ENCODE results near the gene SFXN5.
"Not testable (repeated sequence)": the region's sequence is repeated elsewhere in the genome, so short reads cannot be mapped to it uniquely, and the experiment has no call there.

The SFXN5 gene

DNA sequence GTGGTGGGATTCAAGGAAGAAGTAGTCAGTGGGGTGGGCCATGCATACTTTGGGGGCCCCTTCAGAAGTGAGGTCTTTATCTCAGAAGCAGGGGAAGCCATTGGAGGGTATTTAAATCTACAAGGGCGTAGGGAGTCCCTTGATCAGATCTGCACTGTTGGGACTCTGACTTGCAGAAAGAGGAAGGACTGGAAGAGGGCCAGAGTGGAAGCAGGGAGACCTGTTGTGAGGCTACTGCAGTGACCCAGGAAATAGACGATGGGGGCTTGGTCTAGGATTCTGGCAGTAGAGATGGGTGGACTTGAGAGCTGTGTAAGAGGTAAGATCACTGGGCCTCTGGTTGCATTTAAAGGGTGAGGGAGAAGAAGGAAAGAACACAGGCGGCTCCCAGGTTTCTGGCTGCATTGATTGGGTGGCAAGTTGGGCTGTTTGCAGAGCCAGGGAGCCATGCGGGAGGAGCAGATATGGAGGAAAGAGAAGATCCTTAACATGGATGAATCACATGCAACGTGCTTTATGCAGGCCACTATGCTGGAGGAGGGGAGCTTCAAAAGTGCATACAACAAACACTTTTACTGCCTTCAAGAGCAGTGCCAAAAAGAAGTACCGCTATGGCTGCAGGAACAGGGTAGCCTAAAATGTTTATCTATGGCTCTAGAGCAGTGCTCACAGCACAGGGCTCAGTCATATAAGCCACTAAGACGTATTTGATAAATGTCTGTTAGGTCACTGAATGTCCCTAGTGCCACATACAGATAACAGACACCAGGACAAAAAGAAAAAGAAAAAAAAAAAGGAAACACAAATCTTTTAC lies 2.3 kb downstream of the SFXN5 start:
- peak; percentile 64 for DNase-seq (ENCODE audit: low spot score)
- Histone ChIP-seq H3K4me3 (peak overlapping the region; percentile 98), H3K27ac (no peak overlapping the region)
- TF ChIP-seq, protein P1, sequence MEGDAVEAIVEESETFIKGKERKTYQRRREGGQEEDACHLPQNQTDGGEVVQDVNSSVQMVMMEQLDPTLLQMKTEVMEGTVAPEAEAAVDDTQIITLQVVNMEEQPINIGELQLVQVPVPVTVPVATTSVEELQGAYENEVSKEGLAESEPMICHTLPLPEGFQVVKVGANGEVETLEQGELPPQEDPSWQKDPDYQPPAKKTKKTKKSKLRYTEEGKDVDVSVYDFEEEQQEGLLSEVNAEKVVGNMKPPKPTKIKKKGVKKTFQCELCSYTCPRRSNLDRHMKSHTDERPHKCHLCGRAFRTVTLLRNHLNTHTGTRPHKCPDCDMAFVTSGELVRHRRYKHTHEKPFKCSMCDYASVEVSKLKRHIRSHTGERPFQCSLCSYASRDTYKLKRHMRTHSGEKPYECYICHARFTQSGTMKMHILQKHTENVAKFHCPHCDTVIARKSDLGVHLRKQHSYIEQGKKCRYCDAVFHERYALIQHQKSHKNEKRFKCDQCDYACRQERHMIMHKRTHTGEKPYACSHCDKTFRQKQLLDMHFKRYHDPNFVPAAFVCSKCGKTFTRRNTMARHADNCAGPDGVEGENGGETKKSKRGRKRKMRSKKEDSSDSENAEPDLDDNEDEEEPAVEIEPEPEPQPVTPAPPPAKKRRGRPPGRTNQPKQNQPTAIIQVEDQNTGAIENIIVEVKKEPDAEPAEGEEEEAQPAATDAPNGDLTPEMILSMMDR (IDR thresholded peaks at IDR 0.05) = no peak

DNA sequence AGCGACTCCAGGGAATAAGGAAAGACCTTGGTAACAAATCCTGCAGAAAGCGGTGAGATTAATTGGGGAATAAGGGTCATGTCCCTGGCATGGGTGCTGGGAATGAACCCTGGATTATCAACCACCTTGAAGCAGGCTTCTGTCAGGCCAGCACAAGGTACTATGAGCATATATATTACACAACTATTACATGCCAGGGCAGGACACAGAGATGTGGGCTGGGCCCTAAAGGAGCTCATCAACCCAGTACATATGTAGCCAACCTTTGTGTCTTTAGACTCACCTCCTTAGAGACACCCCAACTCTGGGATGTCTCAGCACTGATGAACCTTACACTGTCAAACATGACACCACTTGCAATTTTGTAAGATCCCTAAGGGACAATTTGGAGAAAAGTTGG lies 3.4 kb downstream of the SFXN5 start:
- H3K4me3 ChIP-seq = no peak overlapping the region
- no peak for DNase-seq (ENCODE audit: low spot score)
- TF ChIP-seq, protein P1 (IDR thresholded peaks at IDR 0.05) = no peak
- H3K27ac ChIP-seq = no peak overlapping the region

DNA sequence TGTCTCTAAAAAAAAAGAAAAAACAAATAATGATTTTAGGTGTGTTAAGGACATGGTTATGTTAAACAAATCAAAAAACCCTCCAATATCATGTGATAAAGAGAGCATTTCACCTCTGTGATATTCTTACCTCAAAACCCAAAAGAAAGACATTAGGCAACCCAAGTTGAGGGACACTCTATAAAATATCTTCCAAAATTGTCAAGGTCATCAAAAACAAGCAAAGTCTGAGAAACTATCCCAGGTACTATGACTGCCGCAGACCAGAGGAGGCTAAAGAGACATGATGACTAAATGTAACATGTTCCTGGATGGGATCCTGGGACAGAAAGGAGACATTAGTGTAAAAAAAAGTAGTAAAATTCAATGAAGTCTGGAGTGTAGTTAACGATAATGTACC lies 4.5 kb downstream of the SFXN5 start:
- no peak for DNase-seq (ENCODE audit: low spot score)
- TF ChIP-seq, protein P1 (IDR thresholded peaks at IDR 0.05) = no peak
- Histone ChIP-seq H3K4me3 (no peak overlapping the region), H3K27ac (no peak overlapping the region)

DNA sequence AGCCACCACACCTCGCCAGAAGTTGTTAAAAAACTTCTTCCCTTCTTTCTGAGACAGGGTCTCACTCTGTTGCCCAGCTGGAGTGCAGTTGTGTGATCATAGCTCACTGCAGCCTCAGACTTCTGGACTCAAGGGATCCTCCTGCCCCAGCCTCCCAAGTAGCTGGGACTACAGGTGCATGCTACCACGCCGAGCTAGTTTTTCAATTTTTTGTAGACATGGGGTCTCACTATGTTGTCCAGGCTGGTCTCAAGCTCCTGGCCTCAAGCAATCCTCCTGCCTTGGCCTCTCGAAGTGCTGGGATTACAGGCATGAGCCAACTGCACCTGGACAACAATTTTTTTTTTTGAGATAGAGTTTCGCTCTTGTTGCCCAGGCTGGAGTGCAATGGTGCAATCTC lies 6.4 kb downstream of the SFXN5 start:
- not testable (repeated sequence) for H3K4me3 ChIP-seq, H3K27ac ChIP-seq
- DNase-seq (ENCODE audit: low spot score) = peak; percentile 41

DNA sequence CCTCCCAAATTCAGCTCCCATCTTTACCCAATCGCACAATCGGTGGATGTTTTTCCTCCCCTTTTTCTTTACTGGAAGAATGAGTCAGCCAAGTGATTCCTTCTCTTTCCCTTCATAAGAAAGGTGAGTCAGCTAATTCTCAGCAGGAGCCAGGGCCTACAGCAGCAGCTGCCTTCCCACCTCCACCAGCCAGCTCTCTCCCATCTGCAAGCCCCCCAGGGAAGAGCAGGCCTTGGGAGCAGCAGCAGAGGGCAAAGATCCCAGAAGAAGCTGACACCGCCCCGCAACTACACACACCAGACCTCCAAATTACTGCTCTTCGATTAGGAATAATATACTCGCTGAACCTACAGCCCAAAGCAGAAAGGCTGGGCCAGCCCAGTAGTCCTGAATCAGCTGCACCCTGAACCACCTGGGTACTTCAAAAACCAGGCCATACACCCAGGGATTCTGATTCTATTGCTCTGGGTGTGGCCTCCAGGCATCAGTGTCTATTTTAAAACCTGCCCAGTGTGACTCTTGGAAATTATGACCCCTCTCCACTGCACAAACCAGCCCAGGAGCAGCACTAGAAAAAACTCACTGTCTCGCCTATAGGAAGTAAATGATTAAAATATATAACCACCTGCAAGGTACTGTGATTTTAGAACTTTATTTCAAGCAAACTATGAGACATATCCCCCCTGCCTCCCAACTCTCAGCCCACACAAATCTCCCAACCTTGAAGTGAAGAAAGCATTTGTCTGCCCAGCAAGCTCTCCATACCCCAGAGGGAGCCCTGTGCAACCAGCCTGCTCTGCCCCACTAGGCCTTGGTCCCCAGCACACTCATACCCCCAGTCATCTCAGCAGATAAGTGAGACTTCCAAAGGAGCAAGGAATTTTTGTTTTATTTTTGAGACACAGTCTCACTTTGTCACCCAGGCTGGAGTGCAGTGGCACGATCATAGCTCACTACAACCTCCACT lies 7.3 kb downstream of the SFXN5 start:
- no peak for DNase-seq (ENCODE audit: low spot score)
- H3K27ac ChIP-seq = peak overlapping the region in 1 of 2 donors; percentile 0

DNA sequence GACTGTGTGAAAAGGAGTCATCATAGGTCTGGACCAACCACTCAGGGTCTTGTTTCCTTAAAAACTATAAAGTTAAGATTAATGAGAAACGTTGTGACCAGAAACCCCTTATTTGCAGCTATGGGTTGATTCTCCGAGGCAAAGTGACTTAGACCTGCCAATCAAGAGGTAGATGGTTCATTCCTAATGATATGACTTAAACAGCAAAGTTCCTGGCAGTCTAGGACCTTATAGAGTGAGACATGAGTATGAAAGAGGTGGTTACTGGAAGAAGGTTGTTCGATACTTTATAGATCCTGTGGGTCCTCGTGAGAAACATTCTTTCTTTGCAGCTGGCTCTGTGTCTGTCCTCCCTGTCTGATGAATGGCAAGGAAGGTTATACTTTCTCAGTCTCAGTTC lies 8.0 kb downstream of the SFXN5 start:
- no peak overlapping the region for H3K27ac ChIP-seq
- no peak for DNase-seq (ENCODE audit: low spot score)
- TF ChIP-seq, protein P1 (IDR thresholded peaks at IDR 0.05) = no peak
- no peak overlapping the region for H3K4me3 ChIP-seq

More for the DNA sequence above, 7.3 kb downstream of the SFXN5 start:
- TF ChIP-seq, protein P1 (IDR thresholded peaks at IDR 0.05) = no peak
- no peak overlapping the region for H3K4me3 ChIP-seq

DNA sequence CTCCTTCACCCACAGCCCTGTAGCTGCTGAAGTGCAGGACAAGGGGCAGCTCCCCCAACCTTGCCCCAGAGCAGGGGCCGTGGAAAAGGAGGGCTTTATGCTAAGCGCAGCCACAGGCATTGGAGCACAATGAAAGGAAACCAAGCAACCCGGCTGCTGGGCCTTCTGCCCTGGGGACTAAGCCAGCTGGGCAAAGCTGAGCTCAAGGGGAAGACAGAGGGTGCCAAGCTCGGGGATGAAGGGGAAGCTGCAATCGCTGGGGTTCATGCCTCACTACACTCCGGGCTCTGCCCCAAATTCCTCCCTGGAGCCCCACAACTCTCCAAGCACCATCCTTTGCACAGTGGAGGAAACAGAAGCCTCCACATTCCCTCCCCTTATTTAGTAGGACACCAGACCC lies 12.4 kb downstream of the SFXN5 start:
- no peak overlapping the region for H3K4me3 ChIP-seq
- TF ChIP-seq, protein P1 (IDR thresholded peaks at IDR 0.05) = no peak
- H3K27ac ChIP-seq = no peak overlapping the region
- DNase-seq (ENCODE audit: low spot score) = peak; percentile 36
